Fibroblast of lung (primary cell): Measurements from ENCODE around the gene NMU. TPM values are rescaled to one million over a fixed set of nuclear protein-coding genes. Genes with fewer than 3 reads are reported as not detected.

Source experiments
- DNase-seq, 2 donors: peaks; one replicate each; pipeline versions ENCODE4 v3.0.0 to v3.0.0-alpha.2; 2010; ENCODE audit warnings: low read depth in 2 of 2
- H2AFZ ChIP-seq: 2 replicates; pipeline ENCODE4 v1.5.1; 2012; ENCODE audit warnings: low read length, control low read depth, inconsistent platforms
- H3K27ac ChIP-seq: 2 replicates; pipeline ENCODE4 v1.5.1; 2011; ENCODE audit warnings: low read length, control low read depth; ENCODE audit not compliant: insufficient read depth
- H3K27me3 ChIP-seq: 2 replicates; pipeline ENCODE4 v1.5.1; 2011; ENCODE audit warnings: mild to moderate bottlenecking, low read length; ENCODE audit not compliant: control insufficient read depth, insufficient read depth
- H3K36me3 ChIP-seq: 2 replicates; pipeline ENCODE4 v1.5.1; 2011; ENCODE audit warnings: low read length; ENCODE audit not compliant: control insufficient read depth, insufficient read depth
- H3K4me1 ChIP-seq: 2 replicates; pipeline ENCODE4 v1.5.1; 2011; ENCODE audit warnings: low read length; ENCODE audit not compliant: control insufficient read depth, insufficient read depth; ENCODE audit errors: extremely low read depth
- H3K4me2 ChIP-seq: 2 replicates; pipeline ENCODE4 v1.5.1; 2011; ENCODE audit warnings: low read length, control low read depth; ENCODE audit not compliant: insufficient read depth; ENCODE audit errors: extremely low read depth
- H3K4me3 ChIP-seq, 4 experiments: fragments of 200-600 bp in 1 of 4; sonication (generic) in 1 of 4; replicated peaks in 1 of 4; 2 replicates each; pipeline ENCODE4 v1.5.1; 2011 to 2016; ENCODE audit warnings: low read length in 4 of 4, low read depth in 3 of 4, mild to moderate bottlenecking in 3 of 4, control low read depth in 2 of 4, inconsistent platforms in 1 of 4, mixed read lengths in 1 of 4; ENCODE audit not compliant: insufficient read depth in 1 of 4; ENCODE audit errors: control extremely low read depth in 1 of 4
- H3K79me2 ChIP-seq: 2 replicates; pipeline ENCODE4 v1.5.1; 2012; ENCODE audit warnings: mild to moderate bottlenecking, low read length, inconsistent platforms; ENCODE audit not compliant: control insufficient read depth, insufficient read depth
- H3K9ac ChIP-seq: 2 replicates; pipeline ENCODE4 v1.5.1; 2011; ENCODE audit warnings: mild to moderate bottlenecking, low read length, control low read depth; ENCODE audit not compliant: insufficient read depth
- H3K9me3 ChIP-seq: 2 replicates; pipeline ENCODE4 v1.5.1; 2012; ENCODE audit warnings: low read depth, low read length; ENCODE audit not compliant: control insufficient read depth, insufficient read depth
- H4K20me1 ChIP-seq: 2 replicates; pipeline ENCODE4 v1.5.1; 2011; ENCODE audit warnings: low read length; ENCODE audit not compliant: control insufficient read depth, insufficient read depth; ENCODE audit errors: extremely low read depth
- EZH2 ChIP-seq: IDR thresholded peaks from 2 replicates; pipeline ENCODE4 v1.5.1; 2012; ENCODE audit warnings: low read length, control low read depth, mild to moderate bottlenecking; ENCODE audit errors: missing control alignments
- polyA plus RNA-seq, 2 donors: library from polyadenylated mRNA; depleted of rRNA in 1 of 2; stranded (reverse) in 1 of 2; unstranded in 1 of 2; fragments of >200 nt; gene quantifications; 2 replicates each; pipeline ENCODE4 v1.2.1, GENCODE V29; 2011 to 2012; ENCODE audit warnings: missing spikeins in 1 of 2
- total RNA-seq: library from RNA; depleted of rRNA; stranded (reverse); fragments of >200 nt; gene quantifications from 2 replicates; pipeline ENCODE4 v1.2.1, GENCODE V29; 2014
- TF ChIP-seq, protein P1 (sequence below), 2 donors: IDR thresholded peaks in 1 of 2; conservative IDR thresholded peaks in 1 of 2; 1 replicate in 1 of 2; 2 replicates in 1 of 2; pipeline ENCODE4 v1.5.1; 2011 to 2012; ENCODE audit warnings: low read length in 2 of 2, control low read depth in 1 of 2, inconsistent platforms in 1 of 2, low read depth in 1 of 2, mild to moderate bottlenecking in 1 of 2

NMU gene
- total and polyA plus RNA-seq, 2 donors (not counting 1 experiment from before 2014, with no cell fraction given) = 0.08 TPM; not detected in 1

DNA sequence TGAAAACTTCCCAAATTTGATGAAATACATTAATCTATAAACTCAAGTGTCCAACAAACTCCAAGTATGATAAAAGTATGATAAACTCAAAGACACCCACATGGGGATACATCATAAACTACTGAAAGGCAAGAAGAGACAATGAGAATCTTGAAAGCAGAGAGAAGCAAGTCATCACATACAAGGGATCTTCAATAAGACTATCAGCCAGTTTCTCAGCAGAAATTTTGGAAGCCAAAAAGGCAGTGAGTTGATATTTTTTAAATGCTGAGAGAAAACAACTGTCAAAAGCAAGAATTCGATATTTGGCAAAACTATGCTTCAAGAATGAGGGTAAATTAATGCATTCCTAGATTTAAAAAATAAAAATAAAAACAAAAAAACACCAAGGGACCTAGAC lies 60.6 kb downstream of the NMU start:
- Histone ChIP-seq H3K27ac (no peak overlapping the region), H2AFZ (no peak overlapping the region), H3K4me2 (no peak overlapping the region), H3K36me3 (no peaks in the 10 kb centered on the region), H4K20me1 (no peaks in the 10 kb centered on the region), H3K4me1 (no peaks in the 10 kb centered on the region), H3K79me2 (no peaks in the 10 kb centered on the region), H3K4me3 (no peak overlapping the region), H3K9ac (no peak overlapping the region), H3K9me3 (no peaks in the 10 kb centered on the region), H3K27me3 (peaks cover 2% of the 10 kb centered on the region)
- DNase-seq = no peak
- TF ChIP-seq EZH2 = no peak
- TF ChIP-seq, protein P1, sequence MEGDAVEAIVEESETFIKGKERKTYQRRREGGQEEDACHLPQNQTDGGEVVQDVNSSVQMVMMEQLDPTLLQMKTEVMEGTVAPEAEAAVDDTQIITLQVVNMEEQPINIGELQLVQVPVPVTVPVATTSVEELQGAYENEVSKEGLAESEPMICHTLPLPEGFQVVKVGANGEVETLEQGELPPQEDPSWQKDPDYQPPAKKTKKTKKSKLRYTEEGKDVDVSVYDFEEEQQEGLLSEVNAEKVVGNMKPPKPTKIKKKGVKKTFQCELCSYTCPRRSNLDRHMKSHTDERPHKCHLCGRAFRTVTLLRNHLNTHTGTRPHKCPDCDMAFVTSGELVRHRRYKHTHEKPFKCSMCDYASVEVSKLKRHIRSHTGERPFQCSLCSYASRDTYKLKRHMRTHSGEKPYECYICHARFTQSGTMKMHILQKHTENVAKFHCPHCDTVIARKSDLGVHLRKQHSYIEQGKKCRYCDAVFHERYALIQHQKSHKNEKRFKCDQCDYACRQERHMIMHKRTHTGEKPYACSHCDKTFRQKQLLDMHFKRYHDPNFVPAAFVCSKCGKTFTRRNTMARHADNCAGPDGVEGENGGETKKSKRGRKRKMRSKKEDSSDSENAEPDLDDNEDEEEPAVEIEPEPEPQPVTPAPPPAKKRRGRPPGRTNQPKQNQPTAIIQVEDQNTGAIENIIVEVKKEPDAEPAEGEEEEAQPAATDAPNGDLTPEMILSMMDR (conservative IDR thresholded peaks at IDR 0.05 in 1 of 2, IDR thresholded peaks at IDR 0.05 in 1 of 2; ENCODE audit: low read depth in 1 of 2, low read length in 2 of 2) = no peak

DNA sequence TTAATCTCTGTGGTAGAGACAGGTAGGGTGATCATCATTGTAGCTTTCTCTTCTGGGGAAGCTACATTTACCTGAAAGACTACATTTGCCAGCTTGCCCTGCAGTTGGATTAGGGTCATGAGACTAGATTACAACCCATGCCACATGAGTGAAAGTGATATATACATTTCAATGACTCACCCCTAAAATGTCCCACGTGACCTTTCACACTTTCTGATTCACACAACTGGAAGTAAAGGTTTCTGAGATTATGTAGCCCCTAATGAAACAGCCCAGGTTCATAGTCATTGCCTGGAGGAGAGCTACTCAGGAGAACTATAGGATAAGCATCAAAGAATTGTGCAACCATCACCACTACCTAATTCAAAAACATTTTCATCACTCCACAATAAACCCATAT lies 61.8 kb downstream of the NMU start:
- Histone ChIP-seq H3K9me3 (no peaks in the 10 kb centered on the region), H3K4me2 (no peak overlapping the region), H3K79me2 (no peaks in the 10 kb centered on the region), H4K20me1 (no peaks in the 10 kb centered on the region), H2AFZ (no peak overlapping the region), H3K4me1 (no peaks in the 10 kb centered on the region), H3K27ac (no peak overlapping the region), H3K36me3 (no peaks in the 10 kb centered on the region), H3K27me3 (peaks cover 2% of the 10 kb centered on the region), H3K9ac (no peak overlapping the region), H3K4me3 (no peak overlapping the region)
- no peak for DNase-seq
- TF ChIP-seq EZH2 = no peak
- TF ChIP-seq, protein P1 (conservative IDR thresholded peaks at IDR 0.05 in 1 of 2, IDR thresholded peaks at IDR 0.05 in 1 of 2; ENCODE audit: low read depth in 1 of 2, low read length in 2 of 2) = no peak

DNA sequence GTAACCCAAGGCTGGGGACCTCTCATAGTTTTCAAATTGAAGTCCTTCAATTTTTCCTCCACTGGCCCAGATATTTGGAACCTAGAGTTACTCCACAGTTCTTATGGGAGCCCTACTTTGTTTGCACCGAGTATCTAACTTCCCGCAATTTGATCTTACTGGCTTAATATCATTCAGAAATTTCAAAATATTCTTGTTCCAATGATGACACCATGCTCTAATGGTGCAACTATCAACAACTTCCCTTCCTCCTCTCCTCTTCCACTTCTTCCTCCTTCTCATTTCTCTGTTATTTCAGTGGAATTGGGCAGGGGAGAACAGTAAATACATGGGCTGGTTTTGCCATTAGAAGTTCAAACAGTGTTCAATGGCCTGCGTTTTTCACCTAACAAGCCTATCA lies 64.3 kb downstream of the NMU start:
- no peak overlapping the region for H3K4me3 ChIP-seq
- no peaks in the 10 kb centered on the region for H3K36me3 ChIP-seq
- H3K4me1 ChIP-seq = no peaks in the 10 kb centered on the region
- H4K20me1 ChIP-seq = no peaks in the 10 kb centered on the region
- no peak overlapping the region for H3K9ac ChIP-seq
- TF ChIP-seq, protein P1 (conservative IDR thresholded peaks at IDR 0.05 in 1 of 2, IDR thresholded peaks at IDR 0.05 in 1 of 2; ENCODE audit: low read depth in 1 of 2, low read length in 2 of 2) = no peak
- no peak for TF ChIP-seq EZH2
- H3K27me3 ChIP-seq = peaks cover 2% of the 10 kb centered on the region
- no peaks in the 10 kb centered on the region for H3K9me3 ChIP-seq
- DNase-seq = no peak
- H3K27ac ChIP-seq = no peak overlapping the region
- H3K4me2 ChIP-seq = no peak overlapping the region
- no peak overlapping the region for H2AFZ ChIP-seq
- H3K79me2 ChIP-seq = no peaks in the 10 kb centered on the region
